IPS-18a (cell line): ENCODE measurements around the gene CAST.

Source experiments
- H3K27ac ChIP-seq: one replicate; pipeline ENCODE4 v1.5.1; 2013; ENCODE audit warnings: low read length
- H3K27me3 ChIP-seq: one replicate; pipeline ENCODE4 v1.6.1; 2013; ENCODE audit warnings: mild to moderate bottlenecking, low read length; ENCODE audit not compliant: control insufficient read depth, insufficient read depth
- H3K36me3 ChIP-seq: one replicate; pipeline ENCODE4 v1.6.1; 2013; ENCODE audit warnings: low read depth, low read length; ENCODE audit not compliant: control insufficient read depth
- H3K4me1 ChIP-seq: one replicate; pipeline ENCODE4 v1.6.1; 2013; ENCODE audit warnings: low read depth, low read length; ENCODE audit not compliant: control insufficient read depth
- H3K4me3 ChIP-seq: one replicate; pipeline ENCODE4 v1.5.1; 2013; ENCODE audit warnings: low read length
- H3K9ac ChIP-seq: one replicate; pipeline ENCODE4 v1.6.1; 2013; ENCODE audit warnings: mild to moderate bottlenecking, low read length, moderate library complexity
- H3K9me3 ChIP-seq: one replicate; pipeline ENCODE4 v1.6.1; 2013; ENCODE audit warnings: low read depth, low read length; ENCODE audit not compliant: control insufficient read depth

Gene CAST

DNA sequence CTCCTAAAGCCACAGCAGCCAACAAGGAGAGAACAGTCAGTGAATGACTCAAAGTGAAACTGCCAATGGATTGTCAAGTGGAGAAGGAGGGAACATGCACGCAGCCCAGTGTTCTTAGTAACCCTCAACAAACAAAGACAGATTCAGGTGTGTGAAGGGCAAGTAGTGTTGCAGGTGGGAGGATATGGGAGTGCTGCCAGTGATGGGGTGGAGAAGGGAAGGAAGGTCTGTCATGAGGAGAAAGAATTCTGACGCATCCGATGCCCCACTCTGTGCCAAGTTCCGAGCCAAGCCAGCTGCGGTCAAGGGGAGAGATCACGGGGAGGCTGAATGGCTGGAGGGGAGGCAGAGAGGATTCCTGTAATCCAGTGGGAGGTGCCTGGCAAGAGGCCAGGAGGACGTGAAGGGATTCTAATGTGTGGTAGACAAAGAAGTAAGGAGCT is 56.5 kb downstream of the CAST start:
- H3K27me3 ChIP-seq = no peaks in the 10 kb centered on the region
- no peaks in the 10 kb centered on the region for H3K36me3 ChIP-seq
- H3K4me1 ChIP-seq = peaks cover 9% of the 10 kb centered on the region
- H3K4me3 ChIP-seq = no peak overlapping the region
- H3K9me3 ChIP-seq = no peaks in the 10 kb centered on the region
- H3K27ac ChIP-seq = no peak overlapping the region
- H3K9ac ChIP-seq = no peak overlapping the region

DNA sequence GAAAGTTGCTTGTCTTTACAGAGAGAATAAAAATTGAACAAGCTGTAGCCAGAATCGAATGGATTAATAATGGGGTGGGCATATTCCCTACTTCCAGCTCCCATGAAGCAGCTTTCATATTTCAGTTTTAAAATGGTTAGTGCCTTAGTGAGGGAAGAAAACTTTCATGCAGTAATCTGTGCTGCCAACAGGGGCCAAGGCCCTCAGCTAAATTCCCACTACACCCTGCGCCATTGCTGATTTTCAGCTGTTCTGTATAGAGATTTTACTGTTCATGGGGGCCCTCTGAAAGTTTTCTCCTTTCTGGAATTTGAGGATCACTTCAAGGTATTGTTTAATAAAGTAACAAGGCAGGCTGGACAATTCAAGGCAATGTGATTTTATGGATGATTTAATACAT is 58.2 kb downstream of the CAST start:
- no peak overlapping the region for H3K4me3 ChIP-seq
- H3K9ac ChIP-seq = no peak overlapping the region
- peaks cover 4% of the 10 kb centered on the region for H3K4me1 ChIP-seq
- no peak overlapping the region for H3K27ac ChIP-seq
- H3K27me3 ChIP-seq = no peaks in the 10 kb centered on the region
- no peaks in the 10 kb centered on the region for H3K36me3 ChIP-seq
- no peaks in the 10 kb centered on the region for H3K9me3 ChIP-seq

DNA sequence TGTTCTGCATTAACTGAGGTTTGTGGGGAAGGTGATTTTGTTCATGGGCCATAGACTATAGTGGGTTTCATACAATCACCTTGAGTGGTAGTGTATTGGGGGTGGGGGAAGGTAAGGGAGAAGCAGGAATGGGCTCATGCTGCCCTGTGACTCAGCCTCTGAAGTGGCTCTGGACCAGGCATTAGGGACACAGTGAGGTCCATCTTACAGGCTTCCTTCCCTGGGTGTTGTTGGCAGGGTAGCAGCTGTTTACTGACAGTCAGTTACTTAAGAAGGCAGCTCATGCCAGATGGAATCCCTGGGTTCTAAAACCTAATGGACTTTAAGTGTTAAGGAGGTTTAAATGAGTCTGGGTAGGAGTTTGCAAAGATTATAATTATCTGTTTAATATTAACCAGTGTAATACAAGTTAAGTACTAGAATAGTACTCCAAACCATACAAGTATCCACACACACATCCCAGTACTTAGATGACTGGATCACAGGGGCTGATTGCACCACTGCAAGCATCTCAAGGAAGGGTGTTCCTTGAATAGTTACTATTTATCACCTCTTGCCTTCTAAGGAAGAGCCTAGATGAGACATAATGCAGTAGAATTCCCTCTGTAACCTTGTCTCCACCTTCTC is 59.3 kb downstream of the CAST start:
- H3K4me3 ChIP-seq = no peak overlapping the region
- no peaks in the 10 kb centered on the region for H3K9me3 ChIP-seq
- no peak overlapping the region for H3K27ac ChIP-seq
- no peaks in the 10 kb centered on the region for H3K27me3 ChIP-seq
- H3K4me1 ChIP-seq = peaks cover 4% of the 10 kb centered on the region
- H3K9ac ChIP-seq = no peak overlapping the region
- no peaks in the 10 kb centered on the region for H3K36me3 ChIP-seq

DNA sequence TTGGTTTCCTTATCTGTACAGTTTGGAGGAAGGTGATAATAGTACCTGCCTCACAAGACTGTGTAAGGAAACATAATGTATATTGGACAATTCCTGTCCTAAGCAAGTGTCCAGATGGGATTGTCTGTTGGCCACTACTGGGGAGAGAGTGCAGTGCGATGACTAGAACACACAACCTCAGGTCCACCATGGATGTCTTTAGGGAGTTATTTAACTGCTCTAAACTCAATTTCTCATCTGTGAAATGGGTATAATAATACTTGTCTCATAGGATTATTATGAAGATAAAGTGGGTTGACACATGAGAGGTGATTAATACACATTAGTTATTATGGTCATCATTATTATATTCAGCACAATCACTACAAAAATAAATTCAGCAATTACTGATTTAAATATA is 63.1 kb downstream of the CAST start:
- Histone ChIP-seq H3K9me3 (no peaks in the 10 kb centered on the region), H3K36me3 (no peaks in the 10 kb centered on the region), H3K27ac (no peak overlapping the region), H3K4me1 (no peaks in the 10 kb centered on the region), H3K9ac (no peak overlapping the region), H3K27me3 (no peaks in the 10 kb centered on the region), H3K4me3 (no peak overlapping the region)

DNA sequence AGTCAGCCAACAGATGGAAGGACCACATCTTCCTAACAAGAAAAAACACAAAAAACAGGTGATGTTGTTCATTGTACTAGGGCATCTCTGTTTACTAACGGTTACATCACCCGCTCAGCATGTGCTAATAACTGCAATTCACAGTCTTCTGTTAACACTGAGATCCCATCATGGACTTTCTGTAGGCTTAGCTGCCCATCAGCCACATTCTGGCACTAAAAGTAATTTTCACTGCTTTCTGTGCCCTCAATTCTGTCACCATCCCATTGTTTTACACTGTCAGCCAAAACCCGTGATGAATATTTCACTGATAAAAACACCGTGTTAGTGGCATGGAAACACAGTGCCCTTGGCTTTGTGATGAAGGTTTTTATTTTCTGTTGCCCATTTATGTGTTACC is 64.6 kb downstream of the CAST start:
- no peak overlapping the region for H3K9ac ChIP-seq
- H3K4me1 ChIP-seq = no peaks in the 10 kb centered on the region
- H3K9me3 ChIP-seq = no peaks in the 10 kb centered on the region

DNA sequence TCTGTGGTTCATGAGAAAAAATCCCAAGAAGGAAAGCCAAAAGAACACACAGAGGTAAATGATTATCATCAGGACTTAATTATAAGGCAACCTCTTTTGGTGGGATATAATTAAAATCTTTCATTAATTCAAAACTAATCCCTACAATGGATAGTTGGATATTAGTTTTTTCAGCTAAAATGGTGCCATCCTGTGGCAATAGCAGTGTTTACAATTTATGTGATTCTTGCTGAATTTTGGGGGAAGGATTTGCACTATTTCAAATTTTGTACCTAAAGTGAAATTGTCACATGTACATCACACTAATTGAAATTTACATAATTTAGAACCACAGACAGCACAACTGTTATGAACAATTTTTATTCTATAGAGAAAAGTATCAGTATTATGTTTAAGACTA is 67.0 kb downstream of the CAST start:
- Histone ChIP-seq H3K36me3 (no peaks in the 10 kb centered on the region), H3K4me3 (no peak overlapping the region), H3K9ac (no peak overlapping the region), H3K27ac (no peak overlapping the region), H3K9me3 (no peaks in the 10 kb centered on the region), H3K4me1 (peaks cover 4% of the 10 kb centered on the region), H3K27me3 (no peaks in the 10 kb centered on the region)

More for the DNA sequence above, 64.6 kb downstream of the CAST start:
- Histone ChIP-seq H3K4me3 (no peak overlapping the region), H3K36me3 (no peaks in the 10 kb centered on the region), H3K27me3 (no peaks in the 10 kb centered on the region), H3K27ac (no peak overlapping the region)

DNA sequence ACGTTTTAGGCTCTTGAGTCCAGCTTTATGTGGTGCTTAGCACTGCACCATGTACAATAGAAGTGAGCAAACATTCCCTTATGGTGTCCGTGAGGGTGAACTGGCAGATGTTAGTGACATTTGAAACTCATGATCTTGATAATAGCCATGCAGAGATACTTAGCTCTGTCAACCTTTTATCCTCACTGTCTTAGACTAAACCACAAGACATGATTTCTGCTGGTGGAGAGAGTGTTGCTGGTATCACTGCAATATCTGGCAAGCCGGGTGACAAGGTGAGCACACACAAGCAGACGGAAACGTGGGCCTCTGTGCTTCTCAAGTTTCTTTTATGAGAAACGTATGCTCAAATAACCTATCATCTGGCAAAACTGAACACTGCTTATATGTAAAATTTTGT is 68.4 kb downstream of the CAST start:
- Histone ChIP-seq H3K9ac (no peak overlapping the region), H3K4me1 (peaks cover 18% of the 10 kb centered on the region), H3K36me3 (no peaks in the 10 kb centered on the region), H3K4me3 (no peak overlapping the region), H3K9me3 (no peaks in the 10 kb centered on the region), H3K27ac (no peak overlapping the region), H3K27me3 (no peaks in the 10 kb centered on the region)

DNA sequence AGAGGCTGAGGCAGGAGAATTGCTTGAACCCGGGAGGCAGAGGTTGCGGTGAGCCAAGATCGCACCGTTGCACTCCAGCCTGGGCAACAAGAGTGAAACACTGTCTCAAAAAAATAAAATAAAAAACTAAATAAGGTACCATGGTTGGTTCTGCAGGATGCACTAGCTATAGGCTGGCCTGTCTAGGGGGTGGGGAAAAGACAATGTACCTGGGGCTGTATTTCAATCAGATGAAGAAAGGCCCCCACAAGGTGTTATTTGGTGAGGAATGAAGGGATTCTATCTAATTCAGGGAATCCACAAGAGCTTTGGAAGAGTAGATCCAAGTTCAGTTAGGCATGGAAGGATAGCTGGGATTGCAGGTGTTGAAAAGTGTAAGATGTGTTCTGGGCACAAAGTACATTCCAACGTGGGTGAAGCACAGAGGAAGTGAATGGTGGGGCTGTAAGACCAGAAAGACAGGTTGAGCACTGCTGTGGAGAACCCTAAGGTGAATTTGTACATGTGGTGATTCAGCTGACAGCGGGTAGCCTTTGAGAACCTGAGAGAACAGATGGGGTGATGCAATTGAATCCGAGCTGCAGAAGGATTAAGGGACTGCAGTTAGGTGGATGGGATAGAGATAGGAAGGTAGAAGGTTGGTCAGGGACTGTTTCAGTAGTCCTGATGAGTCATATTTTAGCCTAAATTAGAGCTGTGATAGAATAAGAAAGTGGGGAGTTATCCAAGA is 71.8 kb downstream of the CAST start:
- peaks cover 19% of the 10 kb centered on the region for H3K4me1 ChIP-seq
- H3K9ac ChIP-seq = no peak overlapping the region
- no peak overlapping the region for H3K27ac ChIP-seq
- H3K4me3 ChIP-seq = no peak overlapping the region
- no peaks in the 10 kb centered on the region for H3K27me3 ChIP-seq
- H3K36me3 ChIP-seq = peaks cover 4% of the 10 kb centered on the region
- no peaks in the 10 kb centered on the region for H3K9me3 ChIP-seq

DNA sequence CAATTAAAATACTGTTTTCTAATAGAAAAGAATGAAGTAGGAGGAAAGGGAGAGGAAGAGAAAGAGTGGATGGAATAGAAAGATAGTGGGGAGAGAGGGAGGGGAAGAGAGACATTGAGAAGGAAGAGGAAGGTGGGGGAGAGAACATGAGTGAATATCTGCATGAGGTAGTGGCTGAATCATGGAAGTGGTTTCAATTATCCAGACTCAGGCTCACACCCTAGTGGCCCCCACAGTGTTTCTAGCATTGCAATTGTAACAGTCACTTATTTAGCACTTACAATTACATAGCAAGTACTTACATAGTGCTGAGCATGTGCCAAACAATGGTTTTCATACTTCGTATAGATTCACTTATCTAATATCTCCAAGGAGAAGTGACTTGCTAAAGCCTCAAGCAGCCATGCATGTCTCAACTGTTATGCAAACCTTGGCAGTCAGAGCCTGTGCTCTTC is 72.7 kb downstream of the CAST start:
- H3K27ac ChIP-seq = no peak overlapping the region

DNA sequence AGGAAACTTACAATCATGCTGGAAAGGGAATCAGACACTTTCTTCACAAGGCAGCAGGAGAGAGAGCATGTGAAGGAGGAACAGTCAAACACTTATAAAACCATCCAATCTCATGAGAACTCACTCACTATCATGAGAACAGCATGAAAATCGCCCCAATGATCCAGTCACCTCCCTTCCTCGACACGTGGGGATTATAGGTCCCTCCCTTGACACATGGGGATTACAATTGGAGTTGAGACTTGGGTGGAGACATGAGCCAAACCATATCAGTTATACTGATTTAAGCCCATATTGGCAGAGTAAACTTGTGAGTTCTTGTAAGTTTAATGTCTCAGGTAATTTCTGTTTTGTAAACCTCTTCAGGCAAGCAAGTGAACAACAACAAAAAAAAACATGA is 74.8 kb downstream of the CAST start:
- H3K27me3 ChIP-seq = no peaks in the 10 kb centered on the region
- H3K27ac ChIP-seq = no peak overlapping the region
- H3K4me1 ChIP-seq = peaks cover 19% of the 10 kb centered on the region
- no peaks in the 10 kb centered on the region for H3K9me3 ChIP-seq
- H3K4me3 ChIP-seq = no peak overlapping the region
- peaks cover 10% of the 10 kb centered on the region for H3K36me3 ChIP-seq
- H3K9ac ChIP-seq = no peak overlapping the region

More for the DNA sequence above, 72.7 kb downstream of the CAST start:
- Histone ChIP-seq H3K9ac (no peak overlapping the region), H3K4me1 (peaks cover 19% of the 10 kb centered on the region), H3K27me3 (no peaks in the 10 kb centered on the region), H3K36me3 (peaks cover 4% of the 10 kb centered on the region), H3K9me3 (no peaks in the 10 kb centered on the region), H3K4me3 (no peak overlapping the region)

DNA sequence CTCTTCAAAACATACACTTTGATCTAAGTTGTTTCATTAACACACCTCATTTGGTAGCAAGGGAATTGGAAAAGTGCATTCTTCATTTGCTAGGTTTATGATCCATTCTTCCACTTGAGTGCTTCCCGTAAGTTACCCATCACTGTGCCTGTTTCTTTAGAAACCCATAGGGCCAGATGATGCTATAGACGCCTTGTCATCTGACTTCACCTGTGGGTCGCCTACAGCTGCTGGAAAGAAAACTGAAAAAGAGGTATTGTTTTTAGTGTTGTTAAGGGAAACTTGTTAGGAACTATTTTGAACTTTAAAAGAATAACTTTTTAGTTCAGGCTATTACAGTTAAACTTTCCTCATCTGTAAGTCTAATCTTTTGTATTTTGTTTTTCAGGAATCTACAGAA is 78.9 kb downstream of the CAST start:
- no peak overlapping the region for H3K9ac ChIP-seq
- H3K27me3 ChIP-seq = no peaks in the 10 kb centered on the region
- H3K4me3 ChIP-seq = no peak overlapping the region
- H3K4me1 ChIP-seq = peaks cover 3% of the 10 kb centered on the region
- no peaks in the 10 kb centered on the region for H3K9me3 ChIP-seq
- peaks cover 11% of the 10 kb centered on the region for H3K36me3 ChIP-seq
- no peak overlapping the region for H3K27ac ChIP-seq

DNA sequence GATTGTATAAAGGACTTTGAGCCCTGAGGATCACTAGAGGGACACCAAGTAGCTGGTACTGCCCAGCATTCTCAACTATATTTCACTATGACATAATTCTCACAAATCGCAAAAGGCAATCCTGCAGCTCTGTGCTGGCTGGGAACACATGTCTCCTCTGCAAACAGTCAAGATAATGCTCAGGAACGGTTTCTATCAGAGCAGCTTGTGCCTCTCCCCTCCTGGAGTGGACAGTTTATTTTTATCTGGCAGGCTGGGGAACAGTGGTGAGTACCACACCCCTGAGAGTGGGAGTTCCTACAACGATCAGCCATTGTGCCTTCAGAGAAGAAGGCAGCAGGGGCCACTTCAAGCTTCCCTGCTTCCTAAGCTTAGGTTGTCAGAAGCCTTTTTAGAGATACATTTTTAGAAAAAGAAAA is 79.7 kb downstream of the CAST start:
- peaks cover 3% of the 10 kb centered on the region for H3K4me1 ChIP-seq
- H3K36me3 ChIP-seq = peaks cover 11% of the 10 kb centered on the region
- H3K9ac ChIP-seq = no peak overlapping the region
- no peaks in the 10 kb centered on the region for H3K27me3 ChIP-seq
- H3K4me3 ChIP-seq = no peak overlapping the region
- H3K27ac ChIP-seq = no peak overlapping the region
- H3K9me3 ChIP-seq = no peaks in the 10 kb centered on the region
